GM12874 (cell line): ENCODE measurements around the gene KCNMA1.

Experiments
- TF ChIP-seq, protein P1 (sequence below): IDR thresholded peaks from 2 replicates; pipeline ENCODE4 v1.5.1; 2011; ENCODE audit warnings: low read depth, mild to moderate bottlenecking, control low read depth, low read length, moderate library complexity; ENCODE audit not compliant: insufficient read depth

Gene KCNMA1

DNA sequence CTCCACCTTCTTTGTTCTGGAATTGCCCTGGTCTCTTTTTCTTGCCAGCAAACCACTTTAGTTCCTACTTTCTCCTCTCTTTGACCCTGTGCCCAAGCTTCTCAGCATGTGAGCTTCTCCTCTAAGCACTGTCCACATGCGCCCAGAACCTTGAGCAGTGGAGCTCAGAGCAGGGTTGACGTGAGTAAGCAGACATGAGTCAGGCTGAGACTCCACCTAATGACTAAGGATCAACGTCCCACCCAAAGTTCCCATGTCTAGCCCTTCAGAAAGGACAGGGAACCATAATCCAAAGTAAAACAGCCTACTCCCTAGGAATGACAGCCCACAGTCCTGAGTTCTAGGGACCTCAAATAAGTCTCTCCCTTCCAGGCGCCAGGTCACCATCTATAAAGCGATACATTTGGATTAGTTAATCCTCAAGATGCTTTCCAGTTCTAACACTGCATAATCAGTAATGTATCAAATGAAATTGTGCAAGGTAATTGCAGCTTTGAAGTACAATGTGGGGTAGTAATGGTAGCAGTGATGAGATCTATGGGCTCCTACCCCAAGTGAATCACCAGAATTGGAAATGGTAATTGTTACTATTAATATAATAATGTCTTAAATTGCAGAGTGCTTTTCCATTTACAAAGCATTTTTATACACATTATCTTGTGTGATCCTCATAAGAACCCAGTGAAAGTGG lies 44.5 kb downstream of the KCNMA1 start:
- TF ChIP-seq, protein P1, sequence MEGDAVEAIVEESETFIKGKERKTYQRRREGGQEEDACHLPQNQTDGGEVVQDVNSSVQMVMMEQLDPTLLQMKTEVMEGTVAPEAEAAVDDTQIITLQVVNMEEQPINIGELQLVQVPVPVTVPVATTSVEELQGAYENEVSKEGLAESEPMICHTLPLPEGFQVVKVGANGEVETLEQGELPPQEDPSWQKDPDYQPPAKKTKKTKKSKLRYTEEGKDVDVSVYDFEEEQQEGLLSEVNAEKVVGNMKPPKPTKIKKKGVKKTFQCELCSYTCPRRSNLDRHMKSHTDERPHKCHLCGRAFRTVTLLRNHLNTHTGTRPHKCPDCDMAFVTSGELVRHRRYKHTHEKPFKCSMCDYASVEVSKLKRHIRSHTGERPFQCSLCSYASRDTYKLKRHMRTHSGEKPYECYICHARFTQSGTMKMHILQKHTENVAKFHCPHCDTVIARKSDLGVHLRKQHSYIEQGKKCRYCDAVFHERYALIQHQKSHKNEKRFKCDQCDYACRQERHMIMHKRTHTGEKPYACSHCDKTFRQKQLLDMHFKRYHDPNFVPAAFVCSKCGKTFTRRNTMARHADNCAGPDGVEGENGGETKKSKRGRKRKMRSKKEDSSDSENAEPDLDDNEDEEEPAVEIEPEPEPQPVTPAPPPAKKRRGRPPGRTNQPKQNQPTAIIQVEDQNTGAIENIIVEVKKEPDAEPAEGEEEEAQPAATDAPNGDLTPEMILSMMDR = no peak

DNA sequence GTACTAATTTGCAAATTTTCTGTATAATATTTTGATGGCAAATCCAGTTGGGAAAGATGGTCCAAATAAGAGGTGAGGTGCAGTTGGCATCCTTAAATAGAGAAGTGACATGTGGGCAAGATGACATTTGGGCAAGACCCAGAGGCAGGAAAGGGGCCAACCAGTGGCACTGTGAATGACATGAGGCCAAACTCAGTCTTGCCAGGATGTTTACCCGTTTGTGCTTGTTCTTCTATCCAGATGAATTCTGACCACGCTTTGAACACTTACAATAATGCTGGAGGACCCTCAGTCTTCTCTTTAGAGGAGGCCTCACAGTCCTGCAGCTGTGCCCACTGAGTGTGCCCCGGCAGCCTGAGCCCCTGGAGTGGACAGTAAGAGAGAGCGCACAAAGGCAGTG lies 45.1 kb downstream of the KCNMA1 start:
- TF ChIP-seq, protein P1 = no peak

DNA sequence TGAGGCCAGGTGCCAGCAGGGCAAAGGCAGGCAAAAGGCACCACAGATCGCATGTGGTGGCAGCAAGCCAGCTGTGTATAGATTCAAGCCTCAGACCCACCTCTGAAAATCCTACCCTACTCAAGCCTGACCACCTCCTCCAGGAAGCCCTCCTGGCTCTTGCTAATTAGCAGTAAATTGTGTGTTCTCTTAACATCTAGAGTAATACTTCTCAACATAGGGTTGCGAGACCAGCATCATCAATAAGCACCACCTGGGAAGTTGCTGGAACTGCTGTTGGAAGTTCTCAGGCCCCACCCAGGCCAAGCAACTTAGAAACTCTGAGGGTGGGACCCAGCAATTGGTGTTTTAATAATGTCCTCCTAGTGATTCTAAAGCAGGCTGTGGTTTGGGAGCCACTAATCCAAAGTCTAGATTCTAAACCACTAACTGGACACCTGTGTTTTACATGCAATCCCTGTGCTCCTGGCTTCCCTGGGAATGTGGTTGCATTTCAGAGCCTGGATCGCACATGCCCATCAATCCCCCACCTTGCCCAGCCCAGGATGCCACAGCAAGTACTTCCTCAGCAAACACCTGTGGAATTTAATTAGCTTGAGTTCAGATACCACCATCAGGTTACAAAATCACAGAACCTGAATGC lies 46.2 kb downstream of the KCNMA1 start:
- TF ChIP-seq, protein P1 = no peak

DNA sequence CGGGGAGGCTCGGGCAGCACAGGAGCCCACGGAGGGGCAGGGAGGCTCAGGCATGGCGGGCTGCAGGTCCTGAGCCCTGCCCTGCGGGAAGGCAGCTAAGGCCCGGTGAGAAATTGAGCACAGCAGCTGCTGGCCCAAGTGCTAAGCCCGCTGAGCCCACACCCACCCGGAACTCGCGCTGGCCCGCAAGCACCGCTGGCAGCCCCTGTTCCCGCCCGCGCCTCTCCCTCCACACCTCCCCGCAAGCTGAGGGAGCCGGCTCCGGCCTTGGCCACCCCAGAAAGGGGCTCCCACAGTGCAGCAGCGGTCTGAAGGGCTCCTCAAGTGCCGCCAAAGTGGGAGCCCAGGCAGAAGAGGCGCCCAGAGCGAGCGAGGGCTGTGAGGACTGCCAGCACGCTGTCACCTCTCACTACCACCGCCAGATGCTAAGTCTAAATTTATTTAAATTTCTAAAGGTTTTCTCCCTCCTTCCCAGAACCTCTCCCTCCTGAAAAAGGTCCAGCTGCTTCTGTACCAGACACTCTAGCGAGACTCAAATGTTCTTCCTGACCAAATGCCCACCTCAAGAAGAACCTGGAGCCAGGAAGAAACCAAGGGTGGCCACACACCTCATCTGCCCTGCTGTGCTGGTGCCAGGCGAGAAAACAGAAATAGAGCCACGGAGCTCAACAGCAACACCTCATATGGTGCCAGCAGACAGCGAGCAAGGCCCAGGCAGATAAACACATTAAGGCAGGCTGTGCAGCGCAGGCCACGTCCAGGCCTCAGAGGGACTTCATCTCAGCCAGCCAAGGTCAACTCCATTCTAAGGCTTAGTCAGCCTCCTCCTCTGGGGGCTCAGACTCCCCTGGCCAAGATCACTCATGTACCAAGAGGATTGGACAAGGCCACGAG lies 47.0 kb downstream of the KCNMA1 start:
- TF ChIP-seq, protein P1 = no peak

DNA sequence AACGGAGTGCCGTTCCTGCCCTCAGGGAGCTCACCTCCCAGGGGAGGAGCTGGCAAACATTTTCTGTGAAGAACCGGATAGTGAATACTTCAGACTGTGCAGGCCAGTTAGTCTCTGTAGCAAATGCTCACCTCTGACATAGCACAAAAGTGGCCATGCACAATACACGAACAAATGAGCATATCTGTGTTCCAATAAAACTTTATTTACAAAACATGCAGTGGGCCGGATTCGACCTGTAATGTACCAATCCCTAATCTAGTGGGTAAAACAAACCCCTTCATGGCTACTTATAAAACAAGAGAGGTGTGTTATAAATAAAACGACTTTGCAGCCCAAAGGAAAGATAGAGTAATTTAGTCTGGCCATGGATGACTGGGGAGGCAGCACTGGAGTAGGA lies 48.7 kb downstream of the KCNMA1 start:
- TF ChIP-seq, protein P1 = no peak

DNA sequence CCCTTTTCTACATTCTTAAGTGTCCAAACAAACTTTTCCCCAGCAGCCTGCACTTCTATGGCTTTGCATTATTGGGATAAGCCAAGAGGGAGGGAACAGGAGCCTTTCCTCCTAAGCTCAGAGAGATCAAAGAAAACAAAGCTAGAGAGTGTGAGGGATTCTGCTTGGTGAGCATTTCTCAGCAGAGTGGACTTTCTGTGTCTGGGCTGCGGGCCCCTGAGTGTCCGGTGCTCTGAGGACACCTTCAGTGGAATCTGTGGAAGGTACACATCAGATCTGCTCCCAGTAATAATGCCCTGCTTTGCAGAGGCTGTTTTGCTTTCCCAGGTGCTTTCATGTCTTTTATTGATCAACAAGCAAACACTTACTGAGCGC lies 50.2 kb downstream of the KCNMA1 start:
- TF ChIP-seq, protein P1 = no peak

DNA sequence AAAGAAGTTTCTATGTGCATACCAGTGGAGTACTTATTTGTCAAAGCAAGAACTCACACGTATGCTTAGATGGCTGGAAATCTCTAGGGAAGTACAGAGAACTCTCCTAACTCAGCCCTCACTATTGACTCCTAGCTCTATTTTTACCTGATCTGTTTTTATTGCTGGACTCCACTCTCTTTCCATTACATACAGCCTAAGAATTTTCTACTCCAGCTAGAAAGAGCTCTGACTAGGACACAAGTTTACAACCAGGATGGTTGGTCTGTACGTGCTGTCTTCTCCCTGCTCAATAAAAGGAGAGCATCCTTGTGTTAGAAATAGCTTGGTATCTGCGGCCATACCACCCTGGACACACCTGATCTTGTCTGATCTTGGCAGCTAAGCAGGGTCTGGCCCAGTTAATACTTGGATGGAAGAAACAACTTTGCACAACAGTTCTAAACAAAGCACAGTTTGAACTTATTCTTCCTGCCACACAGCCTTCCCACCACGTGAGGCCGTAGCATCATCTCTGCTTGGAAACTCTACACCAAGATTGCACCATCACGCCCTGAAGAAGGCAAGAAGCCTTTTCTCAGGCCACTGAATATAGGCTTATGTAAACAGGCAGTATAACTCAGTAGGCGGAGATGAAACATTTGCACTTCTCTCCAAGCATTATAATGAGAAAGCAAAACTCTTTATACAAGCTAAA lies 50.7 kb downstream of the KCNMA1 start:
- TF ChIP-seq, protein P1 = no peak
